Mesothelial cell of epicardium (in vitro differentiated cells): ENCODE measurements around the gene CLCA1. TPM values are rescaled to one million over a fixed set of nuclear protein-coding genes. Genes with fewer than 3 reads are reported as not detected.

Source experiments
- DNase-seq, 2 experiments: peaks; one replicate each; pipeline ENCODE4 v3.0.0; 2021; ENCODE audit warnings: low spot score in 2 of 2; ENCODE audit not compliant: unreplicated experiment in 2 of 2
- H3K27ac Mint-ChIP-seq: 2 replicates; pipeline ENCODE4 v1.8.0; 2021; ENCODE audit warnings: mixed read lengths
- H3K27me3 Mint-ChIP-seq: 2 replicates; pipeline ENCODE4 v1.8.0; 2021; ENCODE audit warnings: low read depth, mixed read lengths
- H3K36me3 Mint-ChIP-seq: 2 replicates; pipeline ENCODE4 v1.8.0; 2021; ENCODE audit warnings: mixed read lengths
- H3K4me1 Mint-ChIP-seq: 2 replicates; pipeline ENCODE4 v1.8.0; 2021; ENCODE audit warnings: mixed read lengths
- H3K4me3 Mint-ChIP-seq: 2 replicates; pipeline ENCODE4 v1.8.0; 2021; ENCODE audit warnings: mild to moderate bottlenecking, moderate library complexity, mixed read lengths
- H3K9me3 Mint-ChIP-seq: 2 replicates; pipeline ENCODE4 v1.8.0; 2021; ENCODE audit warnings: mixed read lengths
- total RNA-seq: library from RNA; stranded (reverse); gene quantifications from 3 replicates; pipeline ENCODE4 v1.2.1, GENCODE V29; 2021
- TF ChIP-seq, protein P1 (sequence below): fragments of 200-600 bp; sonication (generic); IDR thresholded peaks from one replicate; pipeline ENCODE4 v1.5.0; 2021; ENCODE audit warnings: antibody characterized with exemption; ENCODE audit not compliant: unreplicated experiment

CLCA1 gene
- total RNA-seq, 1 donor from 2014 or later = not detected

DNA sequence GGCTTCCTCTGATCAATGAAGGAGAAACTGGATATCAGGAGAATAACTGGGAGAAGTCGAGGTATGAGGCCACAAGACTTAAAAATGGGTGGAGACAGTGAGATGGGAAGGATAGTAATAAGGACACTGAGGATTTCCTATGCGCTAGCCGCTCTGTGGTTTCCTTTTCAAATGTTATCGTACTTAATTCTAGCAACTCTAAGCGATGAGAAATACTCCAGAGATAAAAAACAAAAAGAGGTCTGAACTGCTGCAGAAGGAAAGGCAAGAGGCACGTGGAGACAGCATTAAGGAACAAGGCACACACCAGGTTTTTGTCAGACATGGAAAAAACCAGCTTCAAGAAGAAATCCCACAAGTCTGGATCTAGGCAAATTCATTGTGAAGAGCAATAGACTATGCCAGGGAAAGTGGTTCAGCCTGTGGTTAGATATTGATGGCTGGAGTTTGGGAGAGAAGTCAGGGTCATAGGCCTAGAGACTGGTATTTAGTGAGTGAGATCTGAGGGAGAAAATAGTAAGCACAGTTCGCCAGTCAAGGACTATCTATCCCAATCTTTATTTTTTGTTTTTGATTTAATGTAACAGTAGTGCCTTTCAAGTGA, 39.5 kb upstream of the CLCA1 start:
- DNase-seq = no peak
- peaks cover 22% of the 10 kb centered on the region for H3K27me3 Mint-ChIP-seq
- TF ChIP-seq, protein P1, sequence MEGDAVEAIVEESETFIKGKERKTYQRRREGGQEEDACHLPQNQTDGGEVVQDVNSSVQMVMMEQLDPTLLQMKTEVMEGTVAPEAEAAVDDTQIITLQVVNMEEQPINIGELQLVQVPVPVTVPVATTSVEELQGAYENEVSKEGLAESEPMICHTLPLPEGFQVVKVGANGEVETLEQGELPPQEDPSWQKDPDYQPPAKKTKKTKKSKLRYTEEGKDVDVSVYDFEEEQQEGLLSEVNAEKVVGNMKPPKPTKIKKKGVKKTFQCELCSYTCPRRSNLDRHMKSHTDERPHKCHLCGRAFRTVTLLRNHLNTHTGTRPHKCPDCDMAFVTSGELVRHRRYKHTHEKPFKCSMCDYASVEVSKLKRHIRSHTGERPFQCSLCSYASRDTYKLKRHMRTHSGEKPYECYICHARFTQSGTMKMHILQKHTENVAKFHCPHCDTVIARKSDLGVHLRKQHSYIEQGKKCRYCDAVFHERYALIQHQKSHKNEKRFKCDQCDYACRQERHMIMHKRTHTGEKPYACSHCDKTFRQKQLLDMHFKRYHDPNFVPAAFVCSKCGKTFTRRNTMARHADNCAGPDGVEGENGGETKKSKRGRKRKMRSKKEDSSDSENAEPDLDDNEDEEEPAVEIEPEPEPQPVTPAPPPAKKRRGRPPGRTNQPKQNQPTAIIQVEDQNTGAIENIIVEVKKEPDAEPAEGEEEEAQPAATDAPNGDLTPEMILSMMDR = no peak
- H3K36me3 Mint-ChIP-seq = no peaks in the 10 kb centered on the region
- no peak overlapping the region for H3K4me3 Mint-ChIP-seq
- H3K4me1 Mint-ChIP-seq = no peaks in the 10 kb centered on the region
- H3K27ac Mint-ChIP-seq = no peak overlapping the region
- no peaks in the 10 kb centered on the region for H3K9me3 Mint-ChIP-seq

DNA sequence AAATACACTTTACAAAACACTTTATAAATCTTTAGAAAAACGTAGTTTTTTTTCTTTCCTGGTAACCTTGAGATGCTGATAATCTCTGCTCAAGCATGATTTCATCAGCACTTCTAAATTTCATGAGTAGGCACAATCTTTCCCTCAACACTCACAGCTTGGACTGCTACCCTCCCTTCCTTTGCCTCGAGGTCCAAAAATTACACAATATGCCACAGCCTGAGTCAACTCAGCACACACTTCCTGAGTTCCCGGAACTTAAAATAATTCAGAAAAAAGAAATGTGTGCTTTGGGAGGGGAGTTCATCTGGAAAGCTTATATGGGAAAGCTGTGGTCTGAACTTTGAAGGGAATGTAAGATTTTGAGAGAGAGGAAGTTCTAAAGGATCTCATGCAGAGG, 38.9 kb upstream of the CLCA1 start:
- TF ChIP-seq, protein P1 = no peak
- H3K4me3 Mint-ChIP-seq = no peak overlapping the region
- H3K27ac Mint-ChIP-seq = no peak overlapping the region
- H3K36me3 Mint-ChIP-seq = no peaks in the 10 kb centered on the region
- H3K9me3 Mint-ChIP-seq = no peaks in the 10 kb centered on the region
- H3K4me1 Mint-ChIP-seq = no peaks in the 10 kb centered on the region
- no peak for DNase-seq
- peaks cover 22% of the 10 kb centered on the region for H3K27me3 Mint-ChIP-seq

DNA sequence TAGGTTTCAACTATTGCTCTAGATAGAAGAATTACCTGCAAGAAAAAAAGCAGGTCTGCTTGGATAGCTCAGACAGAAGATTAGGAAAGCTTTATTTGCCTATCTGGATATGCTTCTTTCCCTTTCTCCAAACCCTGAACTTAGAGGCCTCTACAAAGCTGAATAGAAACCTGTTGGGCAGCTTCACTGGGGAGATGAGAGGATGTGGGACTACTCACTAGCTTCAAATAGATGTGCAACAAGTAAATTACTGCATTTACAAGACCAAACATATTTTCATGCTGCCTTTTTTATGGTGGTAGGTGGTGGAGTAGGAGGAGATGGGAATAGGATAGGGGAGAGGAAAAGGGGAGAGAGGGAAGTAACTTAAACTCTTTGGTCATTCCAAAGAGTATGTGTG, 38.4 kb upstream of the CLCA1 start:
- Mint-ChIP-seq H3K27me3 (peaks cover 26% of the 10 kb centered on the region), H3K36me3 (no peaks in the 10 kb centered on the region), H3K9me3 (no peaks in the 10 kb centered on the region), H3K27ac (no peak overlapping the region), H3K4me1 (no peaks in the 10 kb centered on the region), H3K4me3 (no peak overlapping the region)
- DNase-seq = no peak
- TF ChIP-seq, protein P1 = no peak

DNA sequence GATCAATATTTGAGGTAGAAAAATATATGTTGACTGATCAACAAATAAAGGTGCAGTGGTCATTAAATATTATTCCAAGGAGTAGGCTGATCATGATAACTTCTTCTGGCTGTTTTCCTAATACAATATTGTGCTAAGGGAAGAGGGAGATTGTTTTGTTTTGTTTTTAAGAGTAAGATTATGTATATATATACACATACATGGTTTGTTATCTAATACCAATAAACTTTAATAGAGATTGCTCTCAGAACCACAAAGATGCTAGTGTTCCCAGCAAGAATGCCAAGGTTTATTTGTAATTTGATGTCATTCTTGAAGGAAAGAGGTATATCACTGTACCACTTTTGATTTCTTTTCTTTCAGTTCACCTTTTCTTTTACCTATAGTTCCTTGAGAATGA, 34.7 kb upstream of the CLCA1 start:
- TF ChIP-seq, protein P1 = no peak
- Mint-ChIP-seq H3K4me1 (no peaks in the 10 kb centered on the region), H3K9me3 (no peaks in the 10 kb centered on the region), H3K27ac (no peak overlapping the region), H3K27me3 (peaks cover 46% of the 10 kb centered on the region), H3K4me3 (no peak overlapping the region), H3K36me3 (no peaks in the 10 kb centered on the region)
- no peak for DNase-seq

- H3K4me3 Mint-ChIP-seq = no peak overlapping the region
- no peak for DNase-seq
- H3K27ac Mint-ChIP-seq = no peak overlapping the region
- no peaks in the 10 kb centered on the region for H3K9me3 Mint-ChIP-seq
- H3K4me1 Mint-ChIP-seq = no peaks in the 10 kb centered on the region
- no peaks in the 10 kb centered on the region for H3K36me3 Mint-ChIP-seq
- TF ChIP-seq, protein P1 = no peak
- peaks cover 55% of the 10 kb centered on the region for H3K27me3 Mint-ChIP-seq
These were observed 33.4 kb upstream of the CLCA1 start for GRCh38 chr1:86435327-86435726.

DNA sequence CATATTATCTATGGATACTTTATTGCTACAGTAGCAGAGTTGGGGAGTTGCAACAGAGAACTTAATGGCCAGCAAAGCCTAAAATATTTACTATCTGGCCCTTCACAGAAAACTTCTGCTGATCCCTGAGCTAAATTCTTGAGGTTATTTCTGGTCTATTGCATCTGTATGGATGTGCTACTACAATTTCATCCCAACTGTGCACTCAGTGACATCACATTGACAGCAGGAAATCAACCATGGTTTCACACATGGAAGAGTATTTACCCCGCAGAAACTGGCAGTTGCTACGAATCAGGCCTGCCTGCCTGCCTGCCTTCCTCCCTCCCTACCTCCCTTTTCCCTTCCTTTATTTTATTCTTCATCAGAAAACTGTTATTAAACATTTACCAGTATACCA, 32.7 kb upstream of the CLCA1 start:
- Mint-ChIP-seq H3K27ac (no peak overlapping the region), H3K36me3 (no peaks in the 10 kb centered on the region), H3K9me3 (no peaks in the 10 kb centered on the region), H3K27me3 (peaks cover 55% of the 10 kb centered on the region), H3K4me1 (no peaks in the 10 kb centered on the region), H3K4me3 (no peak overlapping the region)
- TF ChIP-seq, protein P1 = no peak
- DNase-seq = no peak
